ENCODE measurements around the gene PPP2R2B.

Gene PPP2R2B

DNA sequence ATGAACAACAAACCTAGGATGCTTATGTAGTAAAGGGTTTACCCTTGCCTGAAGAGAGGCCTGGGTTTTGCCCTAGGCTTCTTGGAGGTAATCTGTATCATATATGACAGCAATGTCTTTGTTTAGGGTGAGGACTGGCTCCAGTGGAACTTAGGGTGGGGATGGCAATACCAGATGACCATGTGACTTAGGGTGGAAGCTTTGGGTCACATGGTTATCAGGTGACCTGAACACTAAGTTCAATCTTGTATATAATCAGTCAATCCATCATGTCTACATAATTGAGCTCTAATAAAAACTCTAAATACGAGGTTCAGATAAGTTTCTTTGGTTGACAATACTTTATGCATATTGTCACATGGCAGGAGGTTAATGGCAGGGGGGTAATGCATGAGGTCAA lies 10.6 kb upstream of the PPP2R2B start:
- no peak overlapping the region for H3K27ac ChIP-seq
- no peak overlapping the region for H3K4me3 ChIP-seq

DNA sequence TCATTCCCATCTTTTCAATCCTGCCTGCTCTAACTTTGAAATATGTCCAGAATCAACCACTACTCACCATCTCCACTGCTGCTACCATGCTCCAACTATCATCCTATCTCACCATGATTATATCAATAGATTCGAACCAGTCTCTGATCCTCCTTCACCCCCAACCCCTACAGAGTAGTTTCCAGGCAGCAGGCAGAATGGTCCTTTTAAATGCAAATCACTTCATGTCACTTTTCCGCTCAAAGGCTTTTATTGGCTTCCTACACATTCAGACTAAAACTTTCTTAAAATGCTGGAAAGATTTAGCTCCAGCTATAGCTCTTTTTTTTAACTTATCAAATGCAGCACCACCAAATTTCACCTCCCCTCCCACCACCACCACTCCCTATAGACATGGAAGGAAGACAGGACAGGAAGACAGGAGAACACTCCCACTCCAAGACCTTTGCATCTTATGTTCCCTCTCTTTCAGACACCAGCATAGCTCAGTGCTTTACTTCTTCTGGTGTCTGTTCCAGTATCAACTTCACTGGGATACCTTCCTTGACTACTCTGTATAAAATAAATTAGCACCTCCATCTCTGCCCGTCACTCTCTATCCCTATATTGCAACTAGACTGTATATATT lies 9.9 kb upstream of the PPP2R2B start:
- H3K27ac ChIP-seq: no peak overlapping the region
- H3K4me3 ChIP-seq: no peak overlapping the region

GRCh38 chr5:146884066-146884626 lies 5.6 kb upstream of the PPP2R2B start:
- no peak overlapping the region for H3K27ac ChIP-seq
- H3K4me3 ChIP-seq: no peak overlapping the region

GRCh38 chr5:146883511-146883910 lies 5.0 kb upstream of the PPP2R2B start:
- Histone ChIP-seq H3K27ac (no peak overlapping the region), H3K4me3 (no peak overlapping the region)

- H3K27ac ChIP-seq: no peak overlapping the region
- no peak overlapping the region for H3K4me3 ChIP-seq
These were observed 2.4 kb upstream of the PPP2R2B start for GRCh38 chr5:146880966-146881365.

GRCh38 chr5:146877783-146878475 lies 628 bp downstream of the PPP2R2B start:
- H3K4me3 ChIP-seq: peak overlapping the region; percentile 31 to 49 (median 42)
- peak overlapping the region in 6 of 21 experiments; percentile 16 to 78 (median 35) for H3K27ac ChIP-seq

DNA sequence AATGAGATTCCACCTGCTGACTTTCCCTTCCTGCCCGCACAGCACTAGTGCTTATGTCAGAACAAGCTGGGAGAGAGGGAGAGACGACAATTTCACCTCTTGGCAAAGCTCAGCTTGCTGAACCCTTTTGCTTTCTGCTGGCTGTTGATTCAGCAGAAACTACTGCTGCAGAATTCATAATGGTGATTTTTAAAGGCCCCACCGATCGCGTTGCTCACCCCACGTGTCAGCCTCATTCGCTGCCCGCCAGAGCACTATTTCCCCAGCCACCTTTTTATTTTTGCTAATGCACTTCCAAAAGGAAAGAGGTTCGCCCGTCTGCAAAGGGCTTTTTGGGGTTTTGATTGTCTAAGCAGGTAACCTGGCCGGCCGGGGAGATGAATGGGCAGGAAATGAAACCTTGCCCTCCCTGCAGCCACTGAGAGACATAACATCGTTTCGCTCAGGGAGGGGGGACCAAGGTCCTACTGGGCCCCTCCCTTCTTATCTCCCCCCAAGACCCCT lies 1.3 kb downstream of the PPP2R2B start:
- peak overlapping the region; percentile 31 to 49 (median 42) for H3K4me3 ChIP-seq
- H3K27ac ChIP-seq: peak overlapping the region in 1 of 21 experiments; percentile 78

DNA sequence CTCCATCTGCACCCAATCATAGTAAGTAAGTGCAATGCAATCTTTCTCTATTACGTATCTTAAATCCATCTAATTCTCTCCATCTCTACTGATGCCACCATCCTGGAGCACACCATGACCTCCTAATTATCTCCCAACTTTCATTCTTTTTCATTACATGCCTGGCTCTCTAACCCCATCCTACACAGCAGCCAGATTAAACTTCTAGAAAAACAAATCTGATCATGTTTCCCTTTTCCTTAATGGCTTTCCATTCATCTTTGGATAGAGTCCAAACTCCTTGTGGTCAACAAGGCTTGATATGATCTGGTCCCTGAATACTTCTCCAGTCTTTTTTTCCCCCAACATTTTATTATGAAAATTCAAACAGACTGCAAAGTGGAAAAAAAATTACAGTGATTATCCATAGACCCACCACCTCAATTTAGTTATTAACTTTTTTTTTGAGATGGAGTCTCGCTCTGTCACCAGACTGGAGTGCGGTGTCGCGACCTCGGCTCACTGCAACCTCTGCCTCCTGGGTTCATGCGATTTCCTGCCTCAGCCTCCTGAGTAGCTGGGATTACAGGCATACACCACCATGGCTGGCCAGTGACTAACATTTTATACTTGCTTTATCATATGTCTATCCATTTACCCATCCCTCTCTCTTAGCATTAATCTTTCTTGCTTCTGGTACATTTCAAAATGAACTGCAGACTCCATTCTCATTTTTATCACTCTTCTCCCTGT lies 5.2 kb downstream of the PPP2R2B start:
- H3K27ac ChIP-seq: no peak overlapping the region
- no peak overlapping the region for H3K4me3 ChIP-seq

DNA sequence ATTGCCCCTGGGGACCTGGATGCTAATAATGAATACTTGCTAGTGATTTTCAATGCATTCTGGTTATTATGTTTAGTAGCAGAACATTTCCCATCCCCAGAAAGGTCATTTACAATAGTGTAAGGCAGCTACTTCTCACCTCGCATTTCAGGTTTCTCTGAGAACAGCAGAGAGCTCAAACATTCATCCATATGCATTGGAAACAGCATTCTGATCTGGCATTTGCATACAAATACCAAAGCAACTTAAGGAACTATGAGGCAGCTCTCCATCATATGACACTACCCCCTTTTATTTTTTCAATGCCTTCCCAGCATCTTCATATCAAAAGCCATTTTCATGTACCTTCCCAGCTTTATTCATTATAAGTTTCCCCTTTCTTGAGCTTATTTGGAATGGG lies 6.4 kb downstream of the PPP2R2B start:
- H3K4me3 ChIP-seq: no peak overlapping the region
- H3K27ac ChIP-seq: no peak overlapping the region

- Histone ChIP-seq H3K27ac (no peak overlapping the region), H3K4me3 (no peak overlapping the region)
These were observed 10.4 kb downstream of the PPP2R2B start for GRCh38 chr5:146867996-146868708.

- H3K27ac ChIP-seq: no peak overlapping the region
These were observed 12.3 kb downstream of the PPP2R2B start for GRCh38 chr5:146866263-146866662.

GRCh38 chr5:146862641-146863040 lies 15.9 kb downstream of the PPP2R2B start:
- no peak overlapping the region for H3K27ac ChIP-seq
- H3K4me3 ChIP-seq: no peak overlapping the region

More at GRCh38 chr5:146866263-146866662, 12.3 kb downstream of the PPP2R2B start:
- no peak overlapping the region for H3K4me3 ChIP-seq

- Histone ChIP-seq H3K4me3 (no peak overlapping the region), H3K27ac (peak overlapping the region in 1 of 21 experiments; percentile 15)
These were observed 18.2 kb downstream of the PPP2R2B start for GRCh38 chr5:146860213-146860893.

GRCh38 chr5:146852089-146852488 lies 26.5 kb downstream of the PPP2R2B start:
- H3K27ac ChIP-seq: no peak overlapping the region
- H3K4me3 ChIP-seq: no peak overlapping the region

GRCh38 chr5:146851133-146851532 lies 27.4 kb downstream of the PPP2R2B start:
- Histone ChIP-seq H3K4me3 (no peak overlapping the region), H3K27ac (no peak overlapping the region)

GRCh38 chr5:146849694-146850303 lies 28.8 kb downstream of the PPP2R2B start:
- Histone ChIP-seq H3K27ac (no peak overlapping the region), H3K4me3 (no peak overlapping the region)

DNA sequence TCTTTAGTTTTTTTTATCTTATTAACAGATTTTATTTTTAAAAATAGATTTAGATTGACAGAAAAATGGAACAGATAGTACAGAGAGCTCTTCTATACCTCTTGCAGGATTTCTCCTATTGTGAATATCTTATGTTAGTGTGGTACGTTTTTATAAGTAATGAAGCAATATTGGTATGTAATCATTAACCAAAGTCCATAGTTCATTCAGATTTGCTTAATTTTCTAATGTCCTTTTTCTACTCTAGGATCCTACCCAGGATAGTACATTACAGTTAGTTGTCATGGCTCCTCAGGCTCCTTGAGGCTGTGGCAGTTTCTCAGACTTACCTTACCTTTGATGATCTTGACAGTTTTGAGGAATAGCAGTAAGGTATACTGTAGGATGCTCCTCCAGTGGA lies 30.4 kb downstream of the PPP2R2B start:
- H3K27ac ChIP-seq: no peak overlapping the region
- no peak overlapping the region for H3K4me3 ChIP-seq

DNA sequence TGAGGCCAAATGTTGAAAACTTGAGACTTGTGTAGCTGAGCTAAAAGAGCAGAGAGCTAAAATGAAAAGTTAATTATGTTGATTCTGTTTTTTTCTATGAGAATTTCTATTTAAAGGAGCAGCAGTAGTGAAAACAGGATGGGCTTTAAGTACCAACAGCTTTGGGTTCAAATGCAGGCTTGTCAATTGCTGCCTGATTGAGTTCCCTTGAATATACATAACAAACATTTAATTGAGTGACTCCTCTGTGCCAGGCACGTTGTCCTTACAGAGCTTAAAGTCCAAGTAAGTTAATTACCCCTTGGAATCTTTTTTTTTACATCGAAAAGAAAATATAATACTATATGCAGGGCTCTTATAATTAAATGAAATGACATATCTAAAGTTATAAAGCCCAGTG lies 38.5 kb downstream of the PPP2R2B start:
- no peak overlapping the region for H3K27ac ChIP-seq
- no peak overlapping the region for H3K4me3 ChIP-seq
